HG03432 (cell line): ENCODE results near the gene OR10D3.
"Not testable (repeated sequence)": the region's sequence is repeated elsewhere in the genome, so short reads cannot be mapped to it uniquely, and the experiment has no call there.

Source experiments
- ATAC-seq: cut with Tn5 transposase; IDR thresholded peaks from one replicate; pipeline ENCODE4 v1.9.1; 2021; ENCODE audit warnings: mild to moderate bottlenecking, moderate library complexity; ENCODE audit not compliant: unreplicated experiment

Gene OR10D3

DNA sequence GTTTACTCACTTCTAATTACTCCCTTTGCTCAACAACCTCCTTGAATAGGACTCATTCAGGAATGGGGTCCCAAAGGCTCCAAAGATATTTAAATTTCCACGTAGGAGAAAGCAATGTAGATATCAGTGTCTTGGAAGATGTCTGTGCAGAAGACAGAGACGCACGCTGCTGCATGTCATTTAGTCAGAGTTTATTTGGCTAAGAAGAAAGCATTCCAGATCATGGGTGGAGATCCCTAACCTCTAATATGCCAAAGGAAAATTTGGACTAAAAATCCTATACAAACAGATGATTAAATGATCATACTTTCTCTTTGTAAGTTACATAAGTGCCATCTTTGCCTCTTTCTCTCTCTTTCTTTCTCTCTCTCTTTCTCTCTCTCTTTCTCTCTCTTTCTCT is at the start of gene OR10D3:
TSS of gene OR10D3 (plus strand) at position 278 of the 400 bp plus-strand sequence. CDS start 1,925 bp downstream, outside the sequence.
- ATAC-seq: no peak

GRCh38 chr11:124143034-124143433 is 40.1 kb upstream of the OR10D3 start:
- ATAC-seq: no peak

GRCh38 chr11:124147951-124148350 is 35.2 kb upstream of the OR10D3 start:
- ATAC-seq: no peak

- ATAC-seq: no peak
Measured at GRCh38 chr11:124150684-124151083, 32.5 kb upstream of the OR10D3 start.

DNA sequence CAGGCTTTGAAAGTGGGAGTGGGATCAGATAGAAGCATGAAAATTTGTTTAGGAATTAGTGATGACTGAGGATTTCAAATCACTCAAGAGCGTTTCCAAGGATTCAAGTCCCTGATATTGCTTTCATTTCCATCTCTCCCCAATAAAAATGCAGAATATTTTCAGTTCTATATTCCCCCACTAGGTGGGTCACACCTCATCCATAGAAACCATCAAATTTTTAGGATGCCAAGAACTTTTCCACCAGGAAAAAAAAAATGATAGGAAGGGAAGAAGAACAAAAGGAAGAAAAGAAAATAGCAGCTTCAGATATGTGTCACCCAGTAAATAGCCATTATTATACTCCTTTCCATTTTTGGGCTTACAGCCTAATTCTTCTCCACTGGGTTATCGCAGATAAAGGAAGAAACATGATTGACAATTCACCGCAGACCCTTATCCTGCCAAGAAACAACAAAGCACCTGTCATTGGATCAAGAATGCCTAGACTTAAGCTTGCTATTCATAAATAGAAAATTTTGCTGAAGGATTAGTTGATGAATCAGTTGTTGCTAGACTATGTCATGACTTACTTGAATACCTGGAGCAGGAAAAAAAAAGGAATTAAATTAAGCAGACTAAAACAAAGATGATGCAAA is 30.3 kb upstream of the OR10D3 start:
- ATAC-seq: no peak

- ATAC-seq: no peak
Measured at GRCh38 chr11:124153821-124154220, 29.3 kb upstream of the OR10D3 start.

GRCh38 chr11:124159481-124159880 is 23.7 kb upstream of the OR10D3 start:
- ATAC-seq: no peak

DNA sequence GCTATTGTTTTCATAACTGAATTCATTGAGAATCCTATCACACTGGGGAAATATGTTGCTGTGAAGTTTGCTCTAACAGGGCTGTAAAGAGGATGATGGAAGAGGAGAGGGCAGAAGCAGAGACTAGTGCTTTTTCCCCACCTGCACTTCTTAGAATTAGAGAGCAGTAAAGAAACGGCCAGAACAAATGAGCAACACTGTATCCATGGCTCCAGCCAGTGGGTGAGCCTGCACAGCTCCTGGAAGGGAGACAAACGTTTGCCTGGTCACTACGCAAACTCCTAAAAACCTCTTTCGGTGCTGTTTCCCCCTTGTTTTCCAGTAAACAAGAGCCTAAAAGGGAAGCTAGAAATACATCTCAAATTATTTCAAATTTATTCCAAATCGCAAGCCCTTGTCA is 22.2 kb upstream of the OR10D3 start:
- ATAC-seq: no peak

GRCh38 chr11:124167826-124168231 is 15.3 kb upstream of the OR10D3 start:
- no peak for ATAC-seq

DNA sequence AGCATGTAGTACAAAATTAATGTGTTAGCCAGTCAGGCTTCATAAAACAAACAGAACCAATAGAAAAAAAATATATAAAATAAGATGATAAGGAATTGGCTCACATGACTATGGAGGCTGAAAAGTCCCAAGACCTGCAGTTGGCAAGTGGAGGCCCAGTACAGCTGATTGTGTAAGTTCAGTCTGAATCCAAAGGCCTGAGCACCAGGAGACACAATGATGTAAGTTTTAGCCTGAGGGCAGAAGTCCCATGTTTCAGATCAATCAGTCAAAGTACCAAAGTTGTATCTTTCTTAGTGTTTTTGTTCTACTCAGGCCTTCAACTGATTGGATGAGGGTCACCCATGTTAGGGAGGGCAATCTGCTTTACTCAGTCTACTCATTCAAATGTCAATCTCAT is 14.3 kb upstream of the OR10D3 start:
- no peak for ATAC-seq

DNA sequence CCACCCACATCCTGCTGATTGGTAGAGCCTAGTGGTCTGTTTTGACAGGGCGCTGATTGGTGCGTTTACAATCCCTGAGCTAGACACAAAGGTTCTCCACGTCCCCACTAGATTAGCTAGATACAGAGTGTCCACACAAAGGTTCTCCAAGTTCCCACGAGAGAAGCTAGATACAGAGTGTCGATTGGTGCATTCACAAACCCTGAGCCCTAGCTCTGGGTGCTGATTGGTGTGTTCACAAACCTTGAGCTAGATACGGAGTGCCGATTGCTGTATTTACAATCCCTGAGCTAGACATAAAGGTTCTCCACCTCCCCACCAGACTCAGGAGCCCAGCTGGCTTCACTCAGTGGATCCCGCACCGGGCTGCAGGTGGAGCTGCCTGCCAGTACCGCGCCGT is 12.8 kb upstream of the OR10D3 start:
- not testable (repeated sequence) for ATAC-seq

DNA sequence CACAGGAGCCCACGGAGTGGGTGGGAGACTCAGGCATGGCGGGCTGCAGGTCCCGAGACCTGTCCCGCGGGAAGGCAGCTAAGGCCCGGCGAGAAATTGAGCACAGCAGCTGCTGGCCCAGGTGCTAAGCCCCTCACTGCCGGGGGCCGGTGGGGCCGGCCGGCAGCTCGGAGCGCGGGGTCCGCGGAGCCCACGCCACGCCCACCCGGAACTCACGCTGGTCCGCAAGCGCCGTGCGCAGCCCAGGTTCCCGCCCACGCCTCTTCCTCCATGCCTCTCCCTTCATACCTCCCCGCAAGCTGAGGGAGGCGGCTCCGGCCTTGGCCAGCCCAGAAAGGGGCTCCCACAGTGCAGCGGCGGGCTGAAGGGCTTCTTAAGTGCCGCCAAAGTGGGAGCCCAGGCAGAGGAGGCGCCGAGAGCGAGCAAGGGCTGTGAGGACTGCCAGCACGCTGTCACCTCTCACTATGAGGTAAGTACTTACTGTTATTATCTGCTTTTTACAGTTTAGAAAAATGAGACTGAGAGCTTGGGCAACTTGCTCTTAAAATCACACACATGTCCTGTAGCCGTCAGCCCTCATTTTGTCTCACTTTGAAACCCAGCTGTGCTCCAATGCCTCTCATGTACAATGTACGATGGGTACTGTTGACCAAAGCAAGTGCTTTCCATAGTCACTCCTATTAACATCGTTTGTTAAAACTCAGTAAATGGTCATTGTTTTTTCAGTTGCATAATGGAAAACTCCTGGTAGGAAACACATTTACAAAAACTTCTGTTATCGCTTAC is 12.2 kb upstream of the OR10D3 start:
- no peak for ATAC-seq

DNA sequence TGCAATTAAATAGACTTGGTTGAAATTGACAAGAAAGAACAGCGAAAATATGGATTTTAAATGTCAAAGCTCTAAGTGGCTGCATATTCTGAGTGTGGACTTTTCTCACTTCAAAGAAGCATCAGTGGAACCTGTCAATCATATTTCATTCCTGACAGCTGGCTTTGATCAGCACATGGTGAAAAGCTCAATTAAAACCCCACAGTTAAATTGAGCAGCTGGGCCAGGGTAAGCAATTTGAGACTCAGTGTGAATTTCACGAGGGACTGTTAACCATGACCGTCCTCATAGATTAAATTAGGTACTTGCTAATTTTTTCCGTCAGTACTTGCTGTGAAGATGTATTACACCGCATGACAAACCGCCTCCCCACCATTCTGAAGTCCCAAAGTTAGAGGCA is 11.0 kb upstream of the OR10D3 start:
- ATAC-seq: no peak

- ATAC-seq: no peak
Measured at GRCh38 chr11:124172599-124172998, 10.5 kb upstream of the OR10D3 start.

DNA sequence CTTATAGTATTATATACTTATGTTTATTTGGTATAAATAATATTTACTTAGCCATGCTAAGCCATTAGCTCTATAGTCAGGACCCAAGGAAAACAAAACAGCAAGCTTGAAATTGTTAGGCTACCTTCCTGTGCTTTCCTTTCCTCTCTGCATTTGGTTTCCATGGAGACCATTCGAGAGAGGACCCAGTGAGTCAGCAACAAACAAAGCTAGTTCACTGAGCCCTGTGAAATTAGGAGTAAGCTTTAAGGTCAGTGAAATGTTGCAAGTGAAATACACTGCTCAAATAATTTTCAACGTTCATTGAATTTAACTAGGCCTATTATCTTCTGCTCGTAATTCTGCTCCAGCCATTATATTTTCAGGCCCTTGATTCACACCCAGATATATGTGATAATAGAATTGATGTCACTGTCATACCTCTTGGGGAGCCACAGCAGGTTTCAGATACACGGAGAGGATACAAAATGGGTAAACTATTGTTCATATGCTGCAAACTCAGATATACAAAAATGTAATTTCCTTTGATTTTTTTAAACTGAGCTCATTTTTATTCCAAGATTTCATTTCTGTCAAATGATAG is 9.1 kb upstream of the OR10D3 start:
- ATAC-seq: peak; percentile 59

DNA sequence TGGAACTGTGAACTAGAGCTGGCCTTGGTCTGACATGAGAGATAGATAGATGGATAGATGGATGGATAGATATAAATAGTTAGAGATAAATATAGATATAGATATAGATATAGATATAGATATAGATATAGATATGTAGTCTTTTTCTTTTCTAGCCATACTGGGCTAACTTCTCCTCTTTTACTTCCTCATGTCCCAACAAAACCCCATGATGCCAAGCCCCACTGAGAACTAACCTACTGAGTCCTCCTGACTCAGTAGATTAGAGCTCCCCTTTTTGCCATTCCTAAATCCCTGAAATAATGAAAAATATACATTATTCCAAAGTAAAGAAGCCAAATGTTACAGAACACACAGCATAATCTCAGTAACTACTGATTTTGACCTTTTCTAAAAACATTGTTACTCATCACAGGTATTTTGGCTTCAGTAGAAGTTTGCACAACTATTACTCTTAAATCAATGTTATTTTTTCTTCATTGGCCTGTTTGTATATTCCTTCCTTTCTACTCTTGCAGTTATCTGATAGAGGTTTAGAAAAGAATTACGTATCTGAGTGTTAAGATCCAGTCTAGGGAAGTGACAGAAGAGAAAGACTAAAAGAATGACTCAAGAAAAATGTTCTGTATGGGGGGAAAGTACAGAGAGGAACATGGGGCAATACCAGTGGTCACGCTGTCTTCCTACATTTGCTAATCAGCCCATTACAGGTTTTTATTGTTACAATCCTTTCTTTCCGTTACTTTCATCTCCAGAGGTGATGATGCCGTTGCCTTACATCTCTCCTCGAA is 6.0 kb upstream of the OR10D3 start:
- ATAC-seq: peak; percentile 55

- ATAC-seq: no peak
Measured at GRCh38 chr11:124179310-124179709, 3.8 kb upstream of the OR10D3 start.

- no peak for ATAC-seq
Measured at GRCh38 chr11:124190298-124191139, 7.4 kb downstream of the OR10D3 start.

GRCh38 chr11:124193221-124194010 is 10.3 kb downstream of the OR10D3 start:
- peak; percentile 71 for ATAC-seq
